HG03039 (cell line): ENCODE results near the gene STK10.
"Not testable (repeated sequence)": the region's sequence is repeated elsewhere in the genome, so short reads cannot be mapped to it uniquely, and the experiment has no call there.

ENCODE experiments used
- ATAC-seq: cut with Tn5 transposase; IDR thresholded peaks from one replicate; pipeline ENCODE4 v1.9.1; 2021; ENCODE audit warnings: mild to moderate bottlenecking, moderate library complexity; ENCODE audit not compliant: unreplicated experiment

STK10 gene

GRCh38 chr5:172029876-172030275 lies 158.1 kb downstream of the STK10 start:
- ATAC-seq: no peak

- no peak for ATAC-seq
Measured at GRCh38 chr5:172028167-172028566, 159.9 kb downstream of the STK10 start.

- ATAC-seq: not testable (repeated sequence)
Measured at GRCh38 chr5:172020110-172020786, 167.8 kb downstream of the STK10 start.

- ATAC-seq: no peak
Measured at GRCh38 chr5:172015346-172015745, 172.7 kb downstream of the STK10 start.

GRCh38 chr5:172010278-172010677 lies 177.7 kb downstream of the STK10 start:
- ATAC-seq: no peak

GRCh38 chr5:172009536-172010270 lies 178.3 kb downstream of the STK10 start:
- no peak for ATAC-seq

GRCh38 chr5:172008689-172009141 lies 179.3 kb downstream of the STK10 start:
- ATAC-seq: no peak

- ATAC-seq: no peak
Measured at GRCh38 chr5:172008111-172008455, 179.9 kb downstream of the STK10 start.

GRCh38 chr5:172007175-172008110 lies 180.6 kb downstream of the STK10 start:
- no peak for ATAC-seq

- peak; percentile 82 for ATAC-seq
Measured at GRCh38 chr5:172006321-172007174, 181.5 kb downstream of the STK10 start, which contains the start of gene FBXW11. FBXW11 (minus strand) TSS chr5:172006638; CDS start chr5:172006502, 136 bp downstream.

GRCh38 chr5:172005708-172006320 lies 182.2 kb downstream of the STK10 start:
- peak; percentile 0 for ATAC-seq

- no peak for ATAC-seq
Measured at GRCh38 chr5:172004824-172005237, 183.2 kb downstream of the STK10 start.

- ATAC-seq: no peak
Measured at GRCh38 chr5:172003746-172004145, 184.3 kb downstream of the STK10 start.

GRCh38 chr5:172002840-172003512 lies 185.0 kb downstream of the STK10 start:
- ATAC-seq: no peak

GRCh38 chr5:172002310-172002709 lies 185.7 kb downstream of the STK10 start:
- no peak for ATAC-seq

GRCh38 chr5:171999877-172000276 lies 188.1 kb downstream of the STK10 start:
- ATAC-seq: no peak

- no peak for ATAC-seq
Measured at GRCh38 chr5:171999100-171999499, 188.9 kb downstream of the STK10 start.

GRCh38 chr5:171997011-171997410 lies 191.0 kb downstream of the STK10 start:
- ATAC-seq: no peak

- ATAC-seq: no peak
Measured at GRCh38 chr5:171992813-171993212, 195.2 kb downstream of the STK10 start.
